Uterus (tissue), 4 donors: ENCODE measurements around the gene NAT10. TPM values are rescaled to one million over a fixed set of nuclear protein-coding genes. Genes with fewer than 3 reads are reported as not detected.

ENCODE experiments used
- DNase-seq, 2 donors: peaks; one replicate each; pipeline ENCODE4 v3.0.0-alpha.2; 2019 to 2020
- H3K27ac ChIP-seq, 2 donors: fragments of 200-600 bp; sonication (generic); 1 replicate in 1 of 2; 2 replicates in 1 of 2; pipeline ENCODE4 v1.5.1; 2016 to 2018
- H3K27me3 ChIP-seq, 2 donors: fragments of 200-600 bp; sonication (generic); one replicate each; pipeline ENCODE4 v1.5.1; 2018 to 2019; ENCODE audit warnings: control low read depth in 1 of 2
- H3K36me3 ChIP-seq, 2 donors: fragments of 200-600 bp; sonication (generic); one replicate each; pipeline ENCODE4 v1.5.1; 2019; ENCODE audit warnings: control low read depth in 1 of 2
- H3K4me1 ChIP-seq, 2 donors: fragments of 200-600 bp; sonication (generic); one replicate each; pipeline ENCODE4 v1.5.1; 2018 to 2019; ENCODE audit warnings: control low read depth in 1 of 2
- H3K4me3 ChIP-seq, 2 donors: fragments of 200-600 bp; sonication (generic); 1 replicate in 1 of 2; 2 replicates in 1 of 2; pipeline ENCODE4 v1.5.1; 2018 to 2019; ENCODE audit warnings: mild to moderate bottlenecking in 1 of 2
- H3K9me3 ChIP-seq, 2 donors: fragments of 200-600 bp; sonication (generic); one replicate each; pipeline ENCODE4 v1.5.1; 2019; ENCODE audit warnings: control low read depth in 1 of 2
- CTCF ChIP-seq, 4 experiments: fragments of 200-600 bp in 2 of 4; fragments of 450-650 bp in 2 of 4; sonication (generic) in 2 of 4; IDR thresholded peaks; one replicate each; pipeline ENCODE4 v1.5.1; 2016 to 2019; ENCODE audit warnings: antibody characterized with exemption in 4 of 4, mild to moderate bottlenecking in 2 of 4, moderate library complexity in 1 of 4
- POLR2A ChIP-seq, 2 donors: fragments of 450-650 bp; IDR thresholded peaks; one replicate each; pipeline ENCODE4 v1.6.1; 2016; ENCODE audit warnings: antibody characterized with exemption in 2 of 2, mild to moderate bottlenecking in 1 of 2, moderate library complexity in 1 of 2
- intact Hi-C: fragments of 100-400 bp; cut with DNase I; formaldehyde crosslinking; loops from one replicate; pipeline ENCODE4 v1.15.1; 2023; ENCODE audit warnings: low total_unique reads
- total RNA-seq, 4 donors: library from RNA; depleted of rRNA in 3 of 4; stranded (reverse); fragments of >200 nt in 3 of 4; gene quantifications; one replicate each; pipeline versions ENCODE4 v1.1.0 to v1.2.4, GENCODE V29; 2014 to 2023
- donor health status: DM: yes; HTN: yes; CAD: no.

The NAT10 gene
- total RNA-seq, 4 donors from 2014 or later, result 18.5 to 54.0 (median 22.9) TPM

- intact Hi-C loops, result no loop called here
- Histone ChIP-seq H3K27me3 (no peaks in the 10 kb centered on the region), H3K4me3 (no peak overlapping the region), H3K4me1 (no peaks in the 10 kb centered on the region), H3K9me3 (no peaks in the 10 kb centered on the region), H3K36me3 (no peaks in the 10 kb centered on the region), H3K27ac (no peak overlapping the region)
- no peak for TF ChIP-seq CTCF (IDR thresholded peaks at IDR 0.05)
- no peak for TF ChIP-seq POLR2A (IDR thresholded peaks at IDR 0.05)
- DNase-seq, result no peak
These were observed 39.6 kb downstream of the NAT10 start for GRCh38 chr11:34145073-34145472.

GRCh38 chr11:34145847-34146381, 40.5 kb downstream of the NAT10 start:
- Histone ChIP-seq H3K9me3 (no peaks in the 10 kb centered on the region), H3K4me1 (no peaks in the 10 kb centered on the region), H3K27ac (no peak overlapping the region), H3K27me3 (no peaks in the 10 kb centered on the region), H3K4me3 (no peak overlapping the region), H3K36me3 (no peaks in the 10 kb centered on the region)
- TF ChIP-seq POLR2A (IDR thresholded peaks at IDR 0.05), result no peak
- TF ChIP-seq CTCF (IDR thresholded peaks at IDR 0.05), result no peak
- intact Hi-C loops, result no loop called here
- no peak for DNase-seq

GRCh38 chr11:34146411-34146810, 41.0 kb downstream of the NAT10 start:
- H3K36me3 ChIP-seq, result no peaks in the 10 kb centered on the region
- intact Hi-C loops, result no loop called here
- no peaks in the 10 kb centered on the region for H3K27me3 ChIP-seq
- no peak overlapping the region for H3K27ac ChIP-seq
- DNase-seq, result no peak
- H3K9me3 ChIP-seq, result no peaks in the 10 kb centered on the region
- no peak overlapping the region for H3K4me3 ChIP-seq
- no peaks in the 10 kb centered on the region for H3K4me1 ChIP-seq
- TF ChIP-seq CTCF (IDR thresholded peaks at IDR 0.05), result no peak
- TF ChIP-seq POLR2A (IDR thresholded peaks at IDR 0.05), result no peak

- no peaks in the 10 kb centered on the region for H3K36me3 ChIP-seq
These were observed 41.4 kb downstream of the NAT10 start for GRCh38 chr11:34146866-34147265.

GRCh38 chr11:34147581-34147980, 42.2 kb downstream of the NAT10 start:
- Histone ChIP-seq H3K27ac (no peak overlapping the region), H3K9me3 (no peaks in the 10 kb centered on the region), H3K27me3 (no peaks in the 10 kb centered on the region), H3K4me1 (no peaks in the 10 kb centered on the region), H3K4me3 (no peak overlapping the region), H3K36me3 (no peaks in the 10 kb centered on the region)
- intact Hi-C loops, result no loop called here
- TF ChIP-seq POLR2A (IDR thresholded peaks at IDR 0.05) (no peak), CTCF (IDR thresholded peaks at IDR 0.05) (no peak)
- no peak for DNase-seq

More at GRCh38 chr11:34146866-34147265, 41.4 kb downstream of the NAT10 start:
- no peaks in the 10 kb centered on the region for H3K4me1 ChIP-seq
- intact Hi-C loops, result no loop called here
- no peak overlapping the region for H3K4me3 ChIP-seq
- TF ChIP-seq CTCF (IDR thresholded peaks at IDR 0.05), result no peak
- no peak for TF ChIP-seq POLR2A (IDR thresholded peaks at IDR 0.05)
- no peak for DNase-seq
- H3K27me3 ChIP-seq, result no peaks in the 10 kb centered on the region
- no peaks in the 10 kb centered on the region for H3K9me3 ChIP-seq
- H3K27ac ChIP-seq, result no peak overlapping the region
